HCT116 (cell line): ENCODE data around the gene MICAL1.

Experiments
- POLR2A ChIP-seq: IDR thresholded peaks from 2 replicates; pipeline ENCODE4 v1.7.0; 2011; ENCODE audit warnings: borderline replicate concordance; ENCODE audit not compliant: insufficient read depth, insufficient read length; ENCODE audit errors: extremely low read depth
- RAD21 ChIP-seq: IDR thresholded peaks from 2 replicates; pipeline ENCODE4 v1.6.1; 2012; ENCODE audit warnings: low read depth, mild to moderate bottlenecking

- TF ChIP-seq RAD21 = no peak
- TF ChIP-seq POLR2A = no peak
Measured at GRCh38 chr6:109455437-109456110, at the start of gene MICAL1.
